HepG2 (cell line): ENCODE results near the gene UBR3. TPM values are rescaled to one million over a fixed set of nuclear protein-coding genes. Genes with fewer than 3 reads are reported as not detected.

Experiments
- ATAC-seq: fragments of 200-7000 bp; cut with Tn5 transposase; 3 replicates; pipeline ENCODE4 v1.9.1; 2020; ENCODE audit warnings: mild to moderate bottlenecking, moderate library complexity
- BruUV-seq: library from RNA; stranded (reverse); fragments of 400-500 nt; replicated peaks from 2 replicates; lab custom pipeline; 2021; lab: Mats Ljungman, UMichigan
- CTCF ChIA-PET: fragments of 300-600 bp; formaldehyde crosslinking; extraction: SDS; loops from one replicate; lab custom pipeline; 2021; ENCODE audit warnings: low total read pairs, inconsistent platforms, low intra/inter-chr PET ratio; lab: Yijun Ruan, JAX
- POLR2A ChIA-PET: fragments of 350-600 bp; sonication (Branson Sonifier 250); formaldehyde crosslinking; loops from one replicate; lab custom pipeline; 2020; ENCODE audit warnings: antibody characterized with exemption, inconsistent platforms; lab: Yijun Ruan, JAX
- DNase-seq: peaks from one replicate; pipeline ENCODE4 v3.0.0-alpha.2; 2015; ENCODE audit warnings: low spot score
- FAIRE-seq: peaks from 3 replicates; lab custom pipeline; 2011; peaks lifted over from hg19 to GRCh38; lab: Jason Lieb, UNC
- H2AFZ ChIP-seq: one replicate; pipeline ENCODE4 v1.6.1; 2011; ENCODE audit warnings: low read length, inconsistent platforms
- H3K27ac ChIP-seq: fragments of 300-600 bp; 3 replicates; pipeline ENCODE4 v1.8.0; 2011; ENCODE audit warnings: mixed run types, mild to moderate bottlenecking, mixed read lengths, low read length, inconsistent platforms; ENCODE audit not compliant: insufficient read depth; ENCODE audit errors: extremely low read length
- H3K27me3 ChIP-seq, 2 experiments: fragments of 200-600 bp in 1 of 2; 2 replicates in 1 of 2; 3 replicates in 1 of 2; pipeline versions ENCODE4 v1.6.0 to v1.8.0; 2011; ENCODE audit warnings: low read length in 2 of 2, mild to moderate bottlenecking in 2 of 2, moderate library complexity in 2 of 2, inconsistent platforms in 1 of 2; ENCODE audit not compliant: insufficient read depth in 2 of 2, control insufficient read depth in 1 of 2
- H3K36me3 ChIP-seq, 2 experiments: fragments of 200-600 bp in 1 of 2; replicated peaks in 1 of 2; 2 replicates in 1 of 2; 3 replicates in 1 of 2; pipeline versions ENCODE4 v1.5.1 to v1.8.0; 2011; ENCODE audit warnings: low read length in 2 of 2, inconsistent platforms in 1 of 2; ENCODE audit not compliant: insufficient read depth in 2 of 2, control insufficient read depth in 1 of 2
- H3K4me1 ChIP-seq: 2 replicates; pipeline ENCODE4 v1.5.1; 2012; ENCODE audit warnings: low read length, inconsistent platforms; ENCODE audit not compliant: insufficient read depth
- H3K4me2 ChIP-seq: 2 replicates; pipeline ENCODE4 v1.6.0; 2011; ENCODE audit warnings: low read depth, low read length, inconsistent platforms
- H3K4me3 ChIP-seq, 3 experiments: fragments of 200-600 bp in 1 of 3; sonication (generic), shearing (Covaris generic) in 1 of 3; replicated peaks in 1 of 3; 2 replicates each; pipeline ENCODE4 v1.5.1; 2011 to 2016; ENCODE audit warnings: low read length in 3 of 3, inconsistent platforms in 2 of 3, low read depth in 2 of 3, mild to moderate bottlenecking in 2 of 3, control low read depth in 1 of 3, mixed read lengths in 1 of 3; ENCODE audit not compliant: insufficient read depth in 1 of 3
- H3K79me2 ChIP-seq: one replicate; pipeline ENCODE4 v1.6.1; 2011; ENCODE audit warnings: low read length, inconsistent platforms; ENCODE audit not compliant: insufficient read depth
- H3K9ac ChIP-seq: 2 replicates; pipeline ENCODE4 v1.6.0; 2011; ENCODE audit warnings: mild to moderate bottlenecking, low read depth, low read length, inconsistent platforms; ENCODE audit not compliant: insufficient read depth
- H3K9me3 ChIP-seq: 2 replicates; pipeline ENCODE4 v1.5.1; 2012; ENCODE audit warnings: mild to moderate bottlenecking, low read length
- H4K20me1 ChIP-seq: 2 replicates; pipeline ENCODE4 v1.6.0; 2011; ENCODE audit warnings: inconsistent platforms, mild to moderate bottlenecking, low read length, moderate library complexity; ENCODE audit not compliant: insufficient read depth
- EZH2 ChIP-seq: conservative IDR thresholded peaks from 2 replicates; pipeline ENCODE4 v1.6.1; 2012; ENCODE audit warnings: mild to moderate bottlenecking, low read depth, low read length, moderate library complexity
- IRF9 ChIP-seq: sonication (generic); formaldehyde crosslinking; IDR thresholded peaks from 2 replicates; pipeline ENCODE4 v1.8.0; 2022; ENCODE audit warnings: missing genetic modification reagents, mild to moderate bottlenecking, borderline replicate concordance
- NFYC ChIP-seq: IDR thresholded peaks from 2 replicates; pipeline ENCODE4 v1.6.1; 2016; ENCODE audit warnings: missing genetic modification reagents, missing compliant biosample characterization
- RBAK ChIP-seq: sonication (generic); formaldehyde crosslinking; IDR thresholded peaks from 2 replicates; pipeline ENCODE4 v1.5.1; 2020; ENCODE audit warnings: mild to moderate bottlenecking, missing genetic modification reagents
- ZBTB39 ChIP-seq: sonication (generic); formaldehyde crosslinking; IDR thresholded peaks from 2 replicates; pipeline ENCODE4 v1.5.0; 2020; ENCODE audit warnings: missing genetic modification reagents
- ZBTB44 ChIP-seq: sonication (generic); formaldehyde crosslinking; IDR thresholded peaks from 2 replicates; pipeline ENCODE4 v1.4.0; 2020; ENCODE audit warnings: missing genetic modification reagents
- ZFYVE20 ChIP-seq: sonication (generic); formaldehyde crosslinking; IDR thresholded peaks from 2 replicates; pipeline ENCODE4 v1.8.0; 2023; ENCODE audit warnings: low read depth, mild to moderate bottlenecking, moderate library complexity, missing genetic modification reagents, borderline replicate concordance
- ZNF552 ChIP-seq: sonication (generic); formaldehyde crosslinking; IDR thresholded peaks from 2 replicates; pipeline ENCODE4 v1.9.0; 2022; ENCODE audit warnings: missing genetic modification reagents, mild to moderate bottlenecking, borderline replicate concordance
- ZNF703 ChIP-seq: sonication (generic); formaldehyde crosslinking; IDR thresholded peaks from 2 replicates; pipeline ENCODE4 v1.5.1; 2020; ENCODE audit warnings: missing genetic modification reagents, mild to moderate bottlenecking, moderate library complexity, borderline replicate concordance
- ZNF746 ChIP-seq: sonication (generic); formaldehyde crosslinking; IDR thresholded peaks from 2 replicates; pipeline ENCODE4 v1.8.0; 2022; ENCODE audit warnings: mild to moderate bottlenecking, missing genetic modification reagents
- WGBS: methylation state at CpG from one replicate; pipeline ENCODE4 v1.1.6; 2017; ENCODE audit warnings: low lambda C conversion rate; 5-methylcytosine and 5-hydroxymethylcytosine counted together
- in situ Hi-C: cut with HindIII; loops from 2 replicates; pipeline ENCODE4 v1.10.0; 2017; ENCODE audit warnings: low pct_unique_long_range_greater_than_20kb; ENCODE audit not compliant: extremely low pct_ligation_motif_present
- intact Hi-C: fragments of 100-400 bp; cut with micrococcal nuclease; formaldehyde crosslinking; loops from one replicate; pipeline ENCODE4 v1.10.0; 2022; ENCODE audit not compliant: unreplicated experiment
- polyA plus RNA-seq, 8 experiments: library from polyadenylated mRNA; depleted of rRNA in 3 of 8; stranded (reverse) in 7 of 8; unstranded in 1 of 8; fragments of >200 nt; fragmentation: Illumina TruSeq in 4 of 8; extraction: Trizol in 4 of 8; gene quantifications; 2 replicates each; pipeline versions ENCODE4 v1.2.1 to v1.2.3, GENCODE V29; 2011 to 2016; ENCODE audit warnings: low read depth in 4 of 8, missing spikeins in 1 of 8, mixed read lengths in 1 of 8; ENCODE audit not compliant: insufficient read depth in 1 of 8
- total RNA-seq, 5 experiments: library from RNA; depleted of rRNA; stranded (reverse); fragments of >200 nt; fragmentation: Illumina TruSeq; extraction: Trizol; gene quantifications; 2 replicates each; pipeline ENCODE4 v1.2.3, GENCODE V29; 2016; ENCODE audit warnings: low read depth in 1 of 5

Gene UBR3
- total and polyA plus RNA-seq, 2 of the 13 experiments (the other 11 are each of a cell fraction or from before 2014, with no cell fraction given), result 15.1 to 28.0 TPM

- Histone ChIP-seq H3K9me3 (no peaks in the 10 kb centered on the region), H3K9ac (no peak overlapping the region), H3K27ac (no peak overlapping the region), H3K27me3 (no peaks in the 10 kb centered on the region)
- CTCF ChIA-PET, result interaction anchor here (1.1 kb wide), 1 partner anchor 50 kb away, joined by 3 read pairs; no protein-coding TSS in a partner anchor
- BruUV-seq, result no TSS peak
- TF ChIP-seq NFYC (CRISPR knock-in tag) (no peak), RBAK (CRISPR knock-in tag) (no peak), ZBTB44 (no peak), ZNF552 (CRISPR knock-in tag) (no peak), ZFYVE20 (CRISPR knock-in tag) (no peak), IRF9 (CRISPR knock-in tag) (no peak), ZBTB39 (CRISPR knock-in tag) (no peak), ZNF703 (CRISPR knock-in tag) (no peak), EZH2 (no peak), ZNF746 (CRISPR knock-in tag) (no peak)
- TF ChIP-seq, all 625 proteins: peak for 0
- POLR2A ChIA-PET, result no interaction called here
- in situ Hi-C loops, result no loop called here
- intact Hi-C loops, result no loop called here
- no peak overlapping the region for H3K4me2 ChIP-seq
- no peaks in the 10 kb centered on the region for H3K4me1 ChIP-seq
- WGBS, result 69% methylated on average over 1 of the region's 1 CpG
- no peak overlapping the region for H2AFZ ChIP-seq
- FAIRE-seq (no peak), DNase-seq (no peak), ATAC-seq (no peak)
- H3K36me3 ChIP-seq, result peaks cover 7 to 11% of the 10 kb centered on the region in 2 experiments
- no peaks in the 10 kb centered on the region for H3K79me2 ChIP-seq
- H4K20me1 ChIP-seq, result no peaks in the 10 kb centered on the region; the same call in 1 of the 2 replicates
- H3K4me3 ChIP-seq, result no peak overlapping the region
Observed at GRCh38 chr2:169982929-169983328, 155.7 kb downstream of the UBR3 start.
